K562 (cell line): ENCODE results near the gene MYO15B. TPM values are rescaled to one million over a fixed set of nuclear protein-coding genes. Genes with fewer than 3 reads are reported as not detected.

Experiments
- ARID3B ChIP-seq: fragments of 250-450 bp; sonication (Bioruptor Pico); IDR thresholded peaks from 2 replicates; pipeline ENCODE4 v1.4.0; 2020; ENCODE audit warnings: borderline replicate concordance
- CTCF ChIP-seq, 3 experiments: IDR thresholded peaks in 2 of 3; conservative IDR thresholded peaks in 1 of 3; 2 replicates each; pipeline ENCODE4 v1.5.1; 2011 to 2012; ENCODE audit warnings: low read length in 3 of 3, mild to moderate bottlenecking in 3 of 3, control low read depth in 2 of 3, improper control_type of control experiment in 1 of 3, inconsistent platforms in 1 of 3, low read depth in 1 of 3, mixed read lengths in 1 of 3, moderate library complexity in 1 of 3; ENCODE audit not compliant: insufficient read depth in 2 of 3
- ELK3 ChIP-seq: fragments of 450-650 bp; formaldehyde crosslinking; IDR thresholded peaks from 2 replicates; pipeline ENCODE4 v1.4.0; 2020; ENCODE audit warnings: mild to moderate bottlenecking
- EP400 ChIP-seq: fragments of 450-650 bp; IDR thresholded peaks from 2 replicates; pipeline ENCODE4 v1.6.1; 2017; ENCODE audit warnings: antibody characterized with exemption, mild to moderate bottlenecking, moderate library complexity
- FOXJ3 ChIP-seq: sonication (generic); formaldehyde crosslinking; IDR thresholded peaks from 2 replicates; pipeline ENCODE4 v1.4.0; 2020; ENCODE audit warnings: mild to moderate bottlenecking, missing genetic modification reagents
- FOXP1 ChIP-seq: sonication (generic); formaldehyde crosslinking; IDR thresholded peaks from 2 replicates; pipeline ENCODE4 v1.8.0; 2022; ENCODE audit warnings: mild to moderate bottlenecking, missing genetic modification reagents
- HMGN3 ChIP-seq: IDR thresholded peaks from 2 replicates; pipeline ENCODE4 v1.6.1; 2011; ENCODE audit warnings: borderline replicate concordance, low read depth, mild to moderate bottlenecking, mixed read lengths, low read length; ENCODE audit not compliant: insufficient read length; ENCODE audit errors: extremely low read depth
- LCOR ChIP-seq: sonication (generic); formaldehyde crosslinking; IDR thresholded peaks from 2 replicates; pipeline ENCODE4 v1.8.0; 2022; ENCODE audit warnings: mild to moderate bottlenecking, missing genetic modification reagents
- MAX ChIP-seq: sonication (generic); formaldehyde crosslinking; IDR thresholded peaks from 2 replicates; pipeline ENCODE4 v1.9.0; 2022; ENCODE audit warnings: mild to moderate bottlenecking, missing genetic modification reagents
- NEUROD1 ChIP-seq: fragments of 150-350 bp; IDR thresholded peaks from 2 replicates; pipeline ENCODE4 v1.6.1; 2014; ENCODE audit warnings: borderline replicate concordance, low read length, low read depth; ENCODE audit not compliant: partially characterized antibody
- NRF1 ChIP-seq, 2 experiments: fragments of 450-650 bp; IDR thresholded peaks in 1 of 2; conservative IDR thresholded peaks in 1 of 2; 2 replicates each; pipeline ENCODE4 v1.6.1; 2014; ENCODE audit warnings: mild to moderate bottlenecking in 2 of 2
- SIX5 ChIP-seq, 2 experiments: IDR thresholded peaks; 2 replicates each; pipeline ENCODE4 v1.6.1; 2011; ENCODE audit warnings: low read length in 2 of 2, borderline replicate concordance in 1 of 2, low read depth in 1 of 2, mild to moderate bottlenecking in 1 of 2, moderate library complexity in 1 of 2; ENCODE audit not compliant: insufficient read depth in 1 of 2
- SMC3 ChIP-seq: conservative IDR thresholded peaks from 2 replicates; pipeline ENCODE4 v1.6.1; 2011; ENCODE audit warnings: low read depth, low read length, improper control_type of control experiment; ENCODE audit not compliant: insufficient read depth
- TBL1XR1 ChIP-seq, 2 experiments: IDR thresholded peaks; 2 replicates each; pipeline ENCODE4 v1.6.1; 2012; ENCODE audit warnings: improper control_type of control experiment in 2 of 2, low read length in 2 of 2, mild to moderate bottlenecking in 1 of 2
- ZMIZ1 ChIP-seq, 2 experiments: fragments of 150-350 bp in 1 of 2; IDR thresholded peaks; 2 replicates each; pipeline ENCODE4 v1.6.1; 2012 to 2016; ENCODE audit warnings: low read depth in 2 of 2, low read length in 2 of 2, mild to moderate bottlenecking in 1 of 2, moderate library complexity in 1 of 2
- ZNF174 ChIP-seq: fragments of 250-450 bp; sonication (Bioruptor Pico); IDR thresholded peaks from 2 replicates; pipeline ENCODE4 v1.4.0; 2020; ENCODE audit warnings: mild to moderate bottlenecking
- ZNF197 ChIP-seq: fragments of 200-800 bp; sonication (Bioruptor generic); IDR thresholded peaks from 2 replicates; pipeline ENCODE4 v1.6.1; 2016; ENCODE audit warnings: low read depth, missing genetic modification characterization, missing compliant biosample characterization
- polyA plus RNA-seq, 8 experiments: library from polyadenylated mRNA; depleted of rRNA in 4 of 8; stranded (reverse) in 5 of 8; unstranded in 3 of 8; fragments of >200 nt; fragmentation: Nextera tagmentation in 2 of 8; fragmentation: Illumina TruSeq in 1 of 8; extraction: Ambion mirVana in 2 of 8; extraction: Trizol in 1 of 8; gene quantifications; 2 replicates each; pipeline versions ENCODE4 v1.2.1 to v1.2.3, GENCODE V29; 2011 to 2014; ENCODE audit warnings: inconsistent platforms in 1 of 8, missing spikeins in 1 of 8
- total RNA-seq, 7 experiments: library from RNA; depleted of rRNA in 6 of 7; stranded (reverse); fragments of >200 nt in 6 of 7; fragmentation: Illumina TruSeq in 2 of 7; extraction: Trizol in 2 of 7; gene quantifications; 2 replicates each; pipeline versions ENCODE4 v1.2.1 to v1.2.3, GENCODE V29; 2011 to 2021; ENCODE audit warnings: low replicate concordance in 1 of 7

The MYO15B gene
- total and polyA plus RNA-seq, 9 of the 15 experiments (the other 6 are each of a cell fraction or from before 2014, with no cell fraction given): 0.05 to 3.1 (median 0.83) TPM; not detected in 2

GRCh38 chr17:75633486-75634375 is 46.1 kb downstream of the MYO15B start (continued):
- TF ChIP-seq CTCF (IDR thresholded peaks at IDR 0.05 in 2 of 3, conservative IDR thresholded peaks at IDR 0.05 in 1 of 3; ENCODE audit: insufficient read depth in 2 of 3, low read depth in 1 of 3, low read length in 3 of 3): peak; percentile 83 to 89 (median 88)
- TF ChIP-seq HMGN3: peak; percentile 59
- TF ChIP-seq ZMIZ1 (IDR thresholded peaks at IDR 0.05; ENCODE audit: low read depth in 2 of 2, low read length in 2 of 2): no peak
- no peak for TF ChIP-seq ELK3 (CRISPR knock-in tag)
- peak; percentile 70 for TF ChIP-seq MAX
- peak; percentile 49 for TF ChIP-seq NEUROD1
- TF ChIP-seq FOXP1 (CRISPR knock-in tag): 0 out of 2 replicates have a peak, but pooled peaks have one; percentile 9
- TF ChIP-seq ZNF197 (CRISPR knock-in tag): no peak
- peak; percentile 58 to 64; a peak in 3 of 4 replicates for TF ChIP-seq SIX5 (IDR thresholded peaks at IDR 0.05; ENCODE audit: borderline replicate concordance in 1 of 2, insufficient read depth in 1 of 2, low read depth in 1 of 2, low read length in 2 of 2)
- TF ChIP-seq EP400: no peak
- no peak for TF ChIP-seq ZNF174 (CRISPR knock-in tag)
- TF ChIP-seq LCOR (CRISPR knock-in tag): no peak
- no peak for TF ChIP-seq TBL1XR1 (IDR thresholded peaks at IDR 0.05; ENCODE audit: low read length in 2 of 2)
- TF ChIP-seq SMC3: peak; percentile 43
- peak; percentile 74; the same call in 1 of the 2 replicates for TF ChIP-seq FOXJ3 (CRISPR knock-in tag)
- TF ChIP-seq NRF1 (conservative IDR thresholded peaks at IDR 0.05 in 1 of 2, IDR thresholded peaks at IDR 0.05 in 1 of 2): peak in 1 of 2 experiments; percentile 44; a peak in 3 of 4 replicates
- TF ChIP-seq ARID3B (CRISPR knock-in tag): no peak
